ENCODE data around the gene TNP2. TPM values are rescaled to one million over a fixed set of nuclear protein-coding genes. Genes with fewer than 3 reads are reported as not detected.
"Not testable (repeated sequence)": the region's sequence is repeated elsewhere in the genome, so short reads cannot be mapped to it uniquely, and the experiment has no call there.

The TNP2 gene
- total RNA-seq, 1 donor from 2014 or later = not detected

- Histone ChIP-seq H3K4me1 (peaks cover 0 to 7% of the 10 kb centered on the region in 2 donors), H3K27me3 (no peaks in the 10 kb centered on the region), H3K9me3 (no peaks in the 10 kb centered on the region), H3K27ac (peak overlapping the region; percentile 8 to 31), H3K36me3 (no peaks in the 10 kb centered on the region), H3K4me3 (peak overlapping the region; percentile 31 to 52)
- no peak for DNase-seq (ENCODE audit: low spot score in 2 of 2)
- TF ChIP-seq CTCF (IDR thresholded peaks at IDR 0.05) = no peak
- intact Hi-C loops (cut with DNase I) = no loop called here
Measured at GRCh38 chr16:11225677-11226549, 43.2 kb downstream of the TNP2 start.

- intact Hi-C loops (cut with DNase I) = no loop called here
- Histone ChIP-seq H3K27ac (peak overlapping the region; percentile 8 to 31), H3K27me3 (no peaks in the 10 kb centered on the region), H3K4me1 (peaks cover 0 to 7% of the 10 kb centered on the region in 2 donors), H3K4me3 (peak overlapping the region; percentile 31 to 52), H3K9me3 (no peaks in the 10 kb centered on the region), H3K36me3 (no peaks in the 10 kb centered on the region)
- DNase-seq (ENCODE audit: low spot score in 2 of 2) = peak in 1 of 2 donors; percentile 27
- no peak for TF ChIP-seq CTCF (IDR thresholded peaks at IDR 0.05)
Measured at GRCh38 chr16:11224894-11225676, 44.0 kb downstream of the TNP2 start.

GRCh38 chr16:11224096-11224893 is 44.8 kb downstream of the TNP2 start:
- no peak for TF ChIP-seq CTCF (IDR thresholded peaks at IDR 0.05)
- H3K9me3 ChIP-seq = no peaks in the 10 kb centered on the region
- no peaks in the 10 kb centered on the region for H3K27me3 ChIP-seq
- peaks cover 0 to 7% of the 10 kb centered on the region in 2 donors for H3K4me1 ChIP-seq
- DNase-seq (ENCODE audit: low spot score in 2 of 2) = peak; percentile 57 to 89
- intact Hi-C loops (cut with DNase I) = no loop called here
- H3K36me3 ChIP-seq = no peaks in the 10 kb centered on the region
- no peak overlapping the region for H3K27ac ChIP-seq
- H3K4me3 ChIP-seq = no peak overlapping the region

GRCh38 chr16:11220507-11220906 is 48.6 kb downstream of the TNP2 start:
- H3K27me3 ChIP-seq; intact Hi-C loops (cut with DNase I); H3K27ac ChIP-seq: not testable (repeated sequence)

GRCh38 chr16:11219178-11219577 is 49.9 kb downstream of the TNP2 start:
- H3K36me3 ChIP-seq = no peaks in the 10 kb centered on the region
- H3K27ac ChIP-seq = no peak overlapping the region
- H3K4me3 ChIP-seq = no peak overlapping the region
- no peaks in the 10 kb centered on the region for H3K27me3 ChIP-seq
- H3K9me3 ChIP-seq = peaks cover 0 to 20% of the 10 kb centered on the region in 2 donors
- DNase-seq (ENCODE audit: low spot score in 2 of 2) = no peak
- intact Hi-C loops (cut with DNase I) = no loop called here
- H3K4me1 ChIP-seq = no peaks in the 10 kb centered on the region
- TF ChIP-seq CTCF (IDR thresholded peaks at IDR 0.05) = no peak

More at GRCh38 chr16:11220507-11220906, 48.6 kb downstream of the TNP2 start:
- not testable (repeated sequence) for H3K4me1 ChIP-seq; DNase-seq (ENCODE audit: low spot score in 2 of 2); H3K4me3 ChIP-seq; H3K36me3 ChIP-seq
- peaks cover 0 to 20% of the 10 kb centered on the region in 2 donors for H3K9me3 ChIP-seq
